ENCODE results near the gene PCDHGB4. TPM values are rescaled to one million over a fixed set of nuclear protein-coding genes. Genes with fewer than 3 reads are reported as not detected.

PCDHGB4 gene
- polyA plus RNA-seq, 2 of the 4 experiments (the other 2 are of a cell fraction): 0.90 to 1.5 TPM

DNA sequence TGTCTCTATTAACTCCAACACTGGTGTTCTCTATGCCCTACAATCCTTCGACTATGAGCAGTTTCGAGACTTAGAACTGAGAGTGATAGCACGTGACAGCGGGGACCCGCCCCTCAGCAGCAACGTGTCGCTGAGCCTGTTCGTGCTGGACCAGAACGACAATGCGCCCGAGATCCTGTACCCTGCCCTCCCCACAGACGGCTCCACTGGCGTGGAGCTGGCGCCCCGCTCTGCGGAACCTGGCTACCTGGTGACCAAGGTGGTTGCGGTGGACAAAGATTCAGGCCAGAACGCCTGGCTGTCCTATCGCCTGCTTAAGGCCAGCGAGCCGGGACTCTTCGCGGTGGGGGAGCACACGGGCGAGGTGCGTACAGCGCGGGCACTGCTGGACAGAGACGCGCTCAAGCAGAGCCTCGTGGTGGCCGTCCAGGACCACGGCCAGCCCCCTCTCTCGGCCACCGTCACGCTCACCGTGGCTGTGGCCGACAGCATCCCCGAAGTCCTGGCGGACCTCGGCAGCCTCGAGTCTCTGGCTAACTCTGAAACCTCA is 35.3 kb downstream of the PCDHGB4 start:
- FAIRE-seq (no peak), ATAC-seq (no peak), DNase-seq (ENCODE audit: low read depth in 1 of 2, low spot score in 1 of 2) (no peak)
- no peak overlapping the region for H3K4me2 ChIP-seq
- peaks cover 81% of the 10 kb centered on the region for H3K9me3 ChIP-seq
- TF ChIP-seq FOSB (CRISPR knock-in tag; IDR thresholded peaks at IDR 0.05) (no peak), TFCP2L1 (CRISPR knock-in tag; IDR thresholded peaks at IDR 0.05) (no peak), NR3C1 (IDR thresholded peaks at IDR 0.05) (no peak), FOXS1 (CRISPR knock-in tag; IDR thresholded peaks at IDR 0.05) (no peak), EP300 (IDR thresholded peaks at IDR 0.05) (no peak), SMC3 (IDR thresholded peaks at IDR 0.05) (no peak)
- TF ChIP-seq, protein P1, sequence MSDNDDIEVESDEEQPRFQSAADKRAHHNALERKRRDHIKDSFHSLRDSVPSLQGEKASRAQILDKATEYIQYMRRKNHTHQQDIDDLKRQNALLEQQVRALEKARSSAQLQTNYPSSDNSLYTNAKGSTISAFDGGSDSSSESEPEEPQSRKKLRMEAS (IDR thresholded peaks at IDR 0.05): no peak
- TF ChIP-seq, protein P2, sequence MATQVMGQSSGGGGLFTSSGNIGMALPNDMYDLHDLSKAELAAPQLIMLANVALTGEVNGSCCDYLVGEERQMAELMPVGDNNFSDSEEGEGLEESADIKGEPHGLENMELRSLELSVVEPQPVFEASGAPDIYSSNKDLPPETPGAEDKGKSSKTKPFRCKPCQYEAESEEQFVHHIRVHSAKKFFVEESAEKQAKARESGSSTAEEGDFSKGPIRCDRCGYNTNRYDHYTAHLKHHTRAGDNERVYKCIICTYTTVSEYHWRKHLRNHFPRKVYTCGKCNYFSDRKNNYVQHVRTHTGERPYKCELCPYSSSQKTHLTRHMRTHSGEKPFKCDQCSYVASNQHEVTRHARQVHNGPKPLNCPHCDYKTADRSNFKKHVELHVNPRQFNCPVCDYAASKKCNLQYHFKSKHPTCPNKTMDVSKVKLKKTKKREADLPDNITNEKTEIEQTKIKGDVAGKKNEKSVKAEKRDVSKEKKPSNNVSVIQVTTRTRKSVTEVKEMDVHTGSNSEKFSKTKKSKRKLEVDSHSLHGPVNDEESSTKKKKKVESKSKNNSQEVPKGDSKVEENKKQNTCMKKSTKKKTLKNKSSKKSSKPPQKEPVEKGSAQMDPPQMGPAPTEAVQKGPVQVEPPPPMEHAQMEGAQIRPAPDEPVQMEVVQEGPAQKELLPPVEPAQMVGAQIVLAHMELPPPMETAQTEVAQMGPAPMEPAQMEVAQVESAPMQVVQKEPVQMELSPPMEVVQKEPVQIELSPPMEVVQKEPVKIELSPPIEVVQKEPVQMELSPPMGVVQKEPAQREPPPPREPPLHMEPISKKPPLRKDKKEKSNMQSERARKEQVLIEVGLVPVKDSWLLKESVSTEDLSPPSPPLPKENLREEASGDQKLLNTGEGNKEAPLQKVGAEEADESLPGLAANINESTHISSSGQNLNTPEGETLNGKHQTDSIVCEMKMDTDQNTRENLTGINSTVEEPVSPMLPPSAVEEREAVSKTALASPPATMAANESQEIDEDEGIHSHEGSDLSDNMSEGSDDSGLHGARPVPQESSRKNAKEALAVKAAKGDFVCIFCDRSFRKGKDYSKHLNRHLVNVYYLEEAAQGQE (IDR thresholded peaks at IDR 0.05): no peak
- TF ChIP-seq, protein P3, sequence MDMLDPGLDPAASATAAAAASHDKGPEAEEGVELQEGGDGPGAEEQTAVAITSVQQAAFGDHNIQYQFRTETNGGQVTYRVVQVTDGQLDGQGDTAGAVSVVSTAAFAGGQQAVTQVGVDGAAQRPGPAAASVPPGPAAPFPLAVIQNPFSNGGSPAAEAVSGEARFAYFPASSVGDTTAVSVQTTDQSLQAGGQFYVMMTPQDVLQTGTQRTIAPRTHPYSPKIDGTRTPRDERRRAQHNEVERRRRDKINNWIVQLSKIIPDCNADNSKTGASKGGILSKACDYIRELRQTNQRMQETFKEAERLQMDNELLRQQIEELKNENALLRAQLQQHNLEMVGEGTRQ (IDR thresholded peaks at IDR 0.05): no peak
- 81% methylated on average over 25 of the region's 42 CpGs for WGBS (ENCODE audit: missing lambda C conversion rate)
- no peak overlapping the region for H3K4me3 ChIP-seq
- no peaks in the 10 kb centered on the region for H3K4me1 ChIP-seq
- no peak overlapping the region for H3K27ac ChIP-seq
- CTCF ChIA-PET: interaction anchor here (1.2 to 1.5 kb wide), 2 partner anchors 73 to 141 kb away, joined by 3 to 7 read pairs; partner anchors contain the start of gene PCDHGB1
- POLR2A ChIA-PET: no interaction called here

DNA sequence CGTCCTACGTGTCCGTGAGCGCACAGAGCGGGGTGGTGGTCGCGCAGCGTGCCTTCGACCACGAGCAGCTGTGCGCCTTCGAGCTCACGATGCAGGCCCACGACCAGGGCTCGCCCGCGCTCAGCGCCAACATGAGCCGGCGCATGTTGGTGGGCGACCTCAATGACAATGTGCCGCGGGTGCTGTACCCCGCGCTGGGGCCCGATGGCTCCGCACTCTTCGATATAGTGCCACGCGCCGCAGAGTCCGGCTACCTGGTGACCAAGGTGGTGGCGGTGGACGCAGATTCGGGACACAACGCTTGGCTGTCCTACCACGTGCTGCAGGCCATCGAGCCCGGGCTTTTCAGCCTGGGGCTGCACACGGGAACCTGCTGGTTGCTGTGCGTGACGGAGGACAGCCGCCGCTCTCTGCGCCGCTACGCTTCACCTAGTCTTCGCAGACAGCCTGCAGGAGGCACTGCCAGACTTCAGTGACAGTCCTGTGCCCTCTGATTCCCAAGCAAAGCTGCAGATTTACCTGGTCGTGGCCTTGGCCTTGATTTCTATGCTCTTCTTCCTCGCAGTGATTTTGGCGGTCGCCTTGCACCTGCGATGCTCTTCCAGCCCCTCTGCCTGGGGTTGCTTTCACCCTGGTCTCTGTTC is 40.4 kb downstream of the PCDHGB4 start:
- FAIRE-seq (no peak), DNase-seq (ENCODE audit: low read depth in 1 of 2, low spot score in 1 of 2) (no peak), ATAC-seq (no peak)
- CTCF ChIA-PET: interaction anchor here (0.6 to 1.6 kb wide), 3 partner anchors 58 to 131 kb away, joined by 3 read pairs; partner anchors contain the start of gene PCDHGB3
- Histone ChIP-seq H3K9me3 (peaks cover 75% of the 10 kb centered on the region), H3K4me1 (no peaks in the 10 kb centered on the region), H3K27ac (no peak overlapping the region), H3K4me3 (no peak overlapping the region), H3K4me2 (no peak overlapping the region)
- WGBS (ENCODE audit: missing lambda C conversion rate): 83% methylated on average over 41 of the region's 53 CpGs
- TF ChIP-seq HOXB5 (CRISPR knock-in tag; IDR thresholded peaks at IDR 0.05): no peak
- no peak for TF ChIP-seq NPAS2 (CRISPR knock-in tag; IDR thresholded peaks at IDR 0.05; ENCODE audit: borderline replicate concordance)
- no peak for TF ChIP-seq RFX5 (IDR thresholded peaks at IDR 0.05)
- TF ChIP-seq ESRRA (IDR thresholded peaks at IDR 0.05; ENCODE audit: borderline replicate concordance, low read length): no peak
- no peak for TF ChIP-seq HEYL (CRISPR knock-in tag; IDR thresholded peaks at IDR 0.05)
- TF ChIP-seq JUN (IDR thresholded peaks at IDR 0.05): no peak
- no peak for TF ChIP-seq CBX8 (IDR thresholded peaks at IDR 0.05)
- TF ChIP-seq ZC3H11A (IDR thresholded peaks at IDR 0.05): no peak
- no peak for TF ChIP-seq POLR2A (IDR thresholded peaks at IDR 0.05; ENCODE audit: low read length)
- no peak for TF ChIP-seq ZFP36 (IDR thresholded peaks at IDR 0.05; ENCODE audit: borderline replicate concordance, partially characterized antibody)
- TF ChIP-seq NFE2L2 (conservative IDR thresholded peaks at IDR 0.05; ENCODE audit: low read length): no peak
- TF ChIP-seq, protein P4, sequence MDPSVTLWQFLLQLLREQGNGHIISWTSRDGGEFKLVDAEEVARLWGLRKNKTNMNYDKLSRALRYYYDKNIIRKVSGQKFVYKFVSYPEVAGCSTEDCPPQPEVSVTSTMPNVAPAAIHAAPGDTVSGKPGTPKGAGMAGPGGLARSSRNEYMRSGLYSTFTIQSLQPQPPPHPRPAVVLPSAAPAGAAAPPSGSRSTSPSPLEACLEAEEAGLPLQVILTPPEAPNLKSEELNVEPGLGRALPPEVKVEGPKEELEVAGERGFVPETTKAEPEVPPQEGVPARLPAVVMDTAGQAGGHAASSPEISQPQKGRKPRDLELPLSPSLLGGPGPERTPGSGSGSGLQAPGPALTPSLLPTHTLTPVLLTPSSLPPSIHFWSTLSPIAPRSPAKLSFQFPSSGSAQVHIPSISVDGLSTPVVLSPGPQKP (IDR thresholded peaks at IDR 0.05; ENCODE audit: low read depth, low read length): no peak
- POLR2A ChIA-PET: no interaction called here
